Hematopoietic multipotent progenitor cell treated with erythropoietin and hydrocortisone succinate and interleukin-3 and kit ligand, for 6 days (in vitro differentiated cells): Measurements from ENCODE around the gene ATG3.
"Not testable (repeated sequence)": the region's sequence is repeated elsewhere in the genome, so short reads cannot be mapped to it uniquely, and the experiment has no call there.

ENCODE experiments used
- DNase-seq: peaks from one replicate; pipeline ENCODE4 v3.0.0-alpha.2; 2015

ATG3 gene

DNA sequence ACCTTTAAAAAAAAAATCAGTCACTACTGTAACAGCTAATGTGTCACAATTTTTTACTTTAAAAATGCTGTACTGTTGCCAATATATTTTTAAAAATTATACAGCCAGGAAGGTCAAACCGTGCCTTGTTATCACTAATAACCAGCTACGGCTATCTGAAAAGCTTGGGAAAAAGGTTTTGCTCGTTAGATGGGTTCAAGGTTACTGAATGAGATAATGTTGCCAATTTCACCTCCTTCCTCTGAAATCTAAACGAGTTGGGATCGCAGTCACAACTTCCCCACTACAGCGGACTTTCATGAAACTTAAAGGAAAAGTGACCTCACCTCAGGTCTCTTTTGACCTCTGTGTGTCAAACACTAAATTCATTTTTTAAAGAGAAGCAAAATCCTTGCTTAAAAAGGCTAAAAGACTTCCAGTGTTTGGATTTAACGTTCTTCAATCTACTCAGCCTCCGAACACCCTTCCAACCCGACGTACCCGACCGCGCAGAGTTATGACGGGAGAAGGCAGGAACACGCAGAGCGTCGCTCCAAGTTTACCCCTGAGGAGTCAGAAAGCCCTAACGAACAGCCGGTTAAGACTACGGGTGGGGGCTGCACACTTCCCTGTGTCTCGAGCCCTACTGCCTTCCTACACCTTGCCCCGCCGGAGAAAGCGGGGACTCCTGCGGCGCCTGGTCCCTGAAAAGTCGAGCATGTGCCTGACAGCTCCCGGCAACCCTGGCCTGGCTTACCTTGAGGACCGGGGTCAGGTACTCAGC is 860 bp downstream of the ATG3 start:
- peak; percentile 86 for DNase-seq

DNA sequence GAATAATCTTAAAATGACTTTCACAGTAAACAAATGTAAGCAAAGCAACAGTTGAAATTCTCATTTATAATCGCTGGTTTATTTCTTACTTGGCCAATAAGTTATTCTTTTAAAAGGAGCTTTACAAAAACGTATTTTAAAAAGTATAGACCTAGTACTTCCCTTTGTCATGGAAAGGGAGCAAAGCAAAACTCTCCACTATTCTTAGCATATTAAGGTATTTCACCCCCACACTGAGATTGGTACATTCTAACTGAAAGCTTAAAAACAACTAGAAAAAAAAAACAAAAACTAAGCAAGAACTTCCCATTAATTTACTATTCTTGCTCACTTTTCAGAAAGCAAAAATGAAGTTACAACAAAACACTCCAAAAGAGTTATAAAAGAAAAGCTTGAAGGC is 1.5 kb downstream of the ATG3 start:
- DNase-seq: no peak

DNA sequence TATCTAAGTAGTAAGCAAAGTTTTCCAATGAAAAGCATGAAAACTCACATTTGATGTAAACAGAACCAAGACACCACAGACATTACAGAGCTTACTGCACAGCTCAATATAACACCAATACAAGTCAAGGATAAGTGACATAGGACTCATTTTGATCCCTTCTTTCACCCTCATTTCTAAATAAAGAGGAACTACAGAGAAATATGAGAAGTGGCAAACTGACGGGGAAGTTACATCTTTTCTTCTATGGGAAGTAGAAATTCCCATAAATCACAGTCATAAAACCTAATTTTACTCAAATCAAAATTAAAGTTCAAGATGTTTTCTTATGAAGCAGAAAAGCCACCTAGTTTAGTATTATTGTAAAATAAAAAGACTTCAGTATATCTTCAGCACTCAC is 3.8 kb downstream of the ATG3 start:
- DNase-seq: no peak

DNA sequence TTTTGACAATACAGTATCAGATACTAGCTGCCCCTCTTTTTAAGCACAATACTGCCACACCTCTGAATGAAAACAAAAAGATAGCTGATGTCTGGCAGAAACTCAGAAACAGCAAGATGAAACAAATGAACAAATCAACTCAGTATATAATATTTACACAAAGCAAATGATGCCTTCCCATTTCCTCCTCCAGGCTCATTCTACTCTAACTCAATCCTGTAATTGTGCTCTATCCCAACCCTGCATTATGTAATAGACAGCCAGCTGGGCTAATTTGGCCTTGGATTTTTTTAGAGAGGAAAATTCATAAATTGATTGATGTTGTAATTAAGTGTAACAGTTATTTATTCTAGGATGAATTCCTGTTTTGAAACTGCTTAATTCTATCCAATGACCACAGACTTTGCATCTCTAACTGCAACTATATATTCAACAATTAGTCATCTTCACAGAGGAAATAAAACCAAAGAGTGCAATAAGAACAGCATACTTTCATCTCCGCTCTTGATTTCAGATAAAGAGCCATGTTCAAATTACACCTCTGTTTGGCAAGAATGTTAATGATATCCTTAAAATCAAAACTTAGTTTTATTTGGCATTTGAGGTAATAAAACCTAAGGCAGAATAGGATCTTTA is 6.1 kb downstream of the ATG3 start:
- peak; percentile 14 for DNase-seq

DNA sequence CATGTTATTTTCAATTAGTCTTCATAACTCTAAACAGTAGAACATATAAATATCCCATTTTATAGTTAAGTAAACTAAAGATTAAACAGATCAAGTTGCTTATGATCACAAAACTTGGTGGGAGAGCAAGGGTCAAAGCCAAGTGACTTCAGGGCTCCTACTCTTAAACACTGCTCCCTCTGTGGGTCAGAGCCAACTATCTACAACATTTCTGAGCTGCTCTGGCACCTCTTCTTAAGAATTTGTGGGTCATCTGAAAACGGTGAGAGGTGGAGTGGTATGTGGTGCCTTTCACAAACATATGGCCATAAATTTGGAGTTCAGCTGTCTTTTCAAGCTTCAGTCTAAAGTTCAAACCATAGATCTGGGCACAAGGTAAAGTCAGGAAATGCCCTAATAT is 10.9 kb downstream of the ATG3 start:
- DNase-seq: no peak

DNA sequence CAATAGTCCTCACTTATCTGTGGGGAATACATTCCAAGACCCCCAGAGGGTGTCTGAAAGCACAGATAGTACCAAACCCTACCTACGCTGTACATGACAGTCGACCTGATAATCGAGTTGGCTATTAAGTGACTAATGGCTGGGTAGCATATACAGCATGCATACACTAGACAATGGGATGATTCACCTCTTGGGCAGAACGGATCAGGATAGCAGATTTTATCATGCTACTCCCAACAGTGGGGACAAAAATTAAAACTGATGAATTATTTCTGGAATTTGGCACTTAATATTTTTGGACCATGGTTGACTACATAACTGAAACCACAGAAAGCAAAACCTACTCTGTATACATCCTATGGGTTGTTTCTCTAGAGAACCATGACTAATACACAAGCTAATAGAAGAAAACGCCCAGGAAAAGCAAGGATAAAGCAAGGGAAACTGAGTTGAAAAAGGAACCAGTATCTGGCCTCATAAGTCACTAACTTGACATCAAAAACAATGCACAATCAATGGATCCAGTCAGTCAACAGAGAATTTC is 15.5 kb downstream of the ATG3 start:
- no peak for DNase-seq

DNA sequence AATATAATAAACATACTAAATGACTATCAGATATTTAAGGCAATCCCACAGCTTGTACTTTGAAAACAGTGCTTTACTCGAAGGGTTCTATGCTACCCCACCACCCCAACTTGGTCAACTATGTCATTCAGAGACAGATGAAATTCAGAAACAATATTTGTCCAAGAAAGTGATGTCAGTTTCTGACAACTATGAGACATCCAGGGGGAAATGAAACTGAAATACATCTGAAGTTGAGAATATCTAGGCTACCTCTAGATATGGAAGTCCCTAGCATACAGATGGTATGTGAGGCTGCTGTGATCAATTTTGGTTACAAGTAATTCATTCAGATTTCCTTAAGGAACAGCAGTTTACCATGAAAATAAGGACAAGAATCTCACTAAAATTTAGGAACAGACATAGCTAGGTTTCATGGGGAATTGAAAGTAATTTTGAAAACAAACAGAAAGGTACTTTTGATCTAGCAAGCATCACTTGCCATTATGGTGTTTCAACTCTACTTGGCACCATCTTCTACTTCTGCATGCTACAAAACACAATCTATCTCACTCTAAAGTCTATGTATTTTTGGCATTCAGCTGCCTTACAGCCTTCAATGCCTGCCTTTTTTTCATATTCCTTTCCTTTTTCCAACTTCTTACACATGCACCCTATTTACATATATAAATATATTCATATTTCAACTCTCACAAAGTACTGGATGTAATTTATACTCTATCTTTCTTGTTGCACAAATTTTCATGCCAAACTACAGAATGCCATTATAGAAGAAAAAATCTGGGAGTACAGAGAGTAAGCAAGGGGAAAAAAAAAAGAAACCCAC is 21.7 kb downstream of the ATG3 start:
- DNase-seq: no peak

DNA sequence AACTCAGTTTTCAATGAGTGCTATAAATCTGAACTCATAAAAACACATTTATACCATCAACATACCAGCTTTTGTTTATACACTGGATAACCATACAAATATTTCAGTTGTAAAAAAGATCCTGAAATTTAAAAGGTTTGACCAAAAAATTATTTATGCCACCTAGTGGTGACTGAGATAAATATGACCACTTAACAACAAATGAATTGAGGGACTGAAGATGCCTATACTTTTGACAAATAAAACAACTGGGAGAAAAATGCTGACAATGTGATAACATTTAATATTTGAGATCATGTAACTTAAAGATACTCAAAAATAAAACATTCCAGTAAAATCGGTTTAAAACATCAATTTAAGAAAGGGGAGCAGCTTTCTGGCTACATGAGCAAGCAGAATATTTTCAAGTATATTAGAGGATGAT is 30.4 kb downstream of the ATG3 start:
- peak; percentile 74 for DNase-seq

DNA sequence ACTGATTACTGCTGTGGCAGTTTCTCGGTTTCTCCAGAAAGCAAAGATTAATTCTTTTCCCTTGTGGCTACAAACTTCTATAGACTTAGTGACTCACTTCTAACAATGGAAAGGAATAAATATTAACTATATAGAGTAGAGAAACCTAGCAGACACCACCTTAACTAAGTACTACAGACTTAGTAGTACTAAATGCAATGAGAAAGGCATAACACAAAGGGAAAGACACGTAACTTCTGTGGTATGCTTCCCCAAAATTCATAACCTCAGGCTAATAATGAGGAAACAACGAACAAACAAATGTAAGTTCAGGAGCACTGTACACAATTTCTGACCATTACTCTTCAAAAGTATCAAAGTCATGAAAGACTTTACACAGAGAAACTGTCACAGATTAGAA is 31.2 kb downstream of the ATG3 start:
- DNase-seq: no peak

DNA sequence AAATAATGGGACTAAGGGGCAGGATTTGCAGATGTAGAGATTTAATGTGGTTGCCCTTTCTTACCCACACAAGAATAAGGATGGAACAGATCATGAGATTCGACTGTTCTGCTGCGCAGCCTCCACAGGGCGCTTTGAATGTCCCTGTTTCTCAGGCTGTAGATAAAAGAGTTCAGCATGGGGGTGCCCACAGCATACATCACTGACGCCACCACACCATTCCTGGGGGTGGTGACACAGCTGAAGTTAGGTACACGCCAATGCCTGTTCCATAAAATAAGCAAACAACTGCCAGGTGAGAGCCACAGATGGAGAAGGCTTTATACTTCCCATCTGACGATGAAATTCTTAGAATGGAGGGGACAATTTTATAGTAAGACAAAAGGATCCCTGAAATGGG is 37.6 kb downstream of the ATG3 start:
- DNase-seq: not testable (repeated sequence)

DNA sequence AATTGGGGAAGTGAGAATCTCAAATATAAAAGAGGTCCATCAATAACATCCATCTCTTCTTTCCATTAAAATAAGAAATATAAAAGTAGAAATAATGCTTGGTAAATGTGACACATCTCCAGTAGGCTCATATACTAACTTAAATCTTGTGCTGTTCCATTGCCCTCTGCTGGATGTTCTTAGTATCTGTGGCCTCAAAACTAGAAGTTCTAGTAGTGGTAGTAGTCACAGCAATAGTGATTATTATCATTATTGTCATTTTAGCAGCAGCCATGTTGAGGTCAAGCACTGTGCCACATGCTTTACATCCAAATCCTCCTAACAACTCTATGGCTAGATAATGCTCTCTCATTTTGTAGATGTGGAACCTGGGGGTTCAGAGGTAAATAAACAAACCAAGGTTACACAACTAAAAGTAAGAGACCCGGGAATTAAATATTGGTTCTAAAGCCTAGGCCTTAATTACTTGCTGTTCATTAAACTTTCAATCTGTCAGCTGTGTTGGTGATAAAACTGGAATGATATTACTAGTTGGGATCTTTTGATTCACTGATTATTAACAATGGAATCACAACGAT is 42.2 kb downstream of the ATG3 start:
- DNase-seq: peak; percentile 88

DNA sequence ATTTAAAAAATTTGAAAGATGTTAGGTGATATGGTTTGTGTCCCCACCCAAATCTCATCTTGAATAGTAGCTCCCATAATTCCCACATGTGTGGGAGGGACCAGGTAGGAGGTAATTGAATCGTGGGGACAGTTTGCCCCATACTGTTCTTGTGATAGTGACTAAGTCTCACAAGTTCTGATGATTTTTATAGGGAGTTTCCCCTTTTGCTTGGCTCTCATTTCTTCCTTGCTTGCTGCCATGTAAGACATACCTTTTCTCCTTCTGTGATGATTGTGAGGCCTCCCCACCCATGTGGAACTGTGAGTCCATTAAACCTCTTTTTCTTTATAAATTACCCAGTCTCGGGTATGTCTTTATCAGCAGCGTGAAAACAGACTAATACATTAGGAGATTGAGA is 42.8 kb downstream of the ATG3 start:
- DNase-seq: not testable (repeated sequence)

DNA sequence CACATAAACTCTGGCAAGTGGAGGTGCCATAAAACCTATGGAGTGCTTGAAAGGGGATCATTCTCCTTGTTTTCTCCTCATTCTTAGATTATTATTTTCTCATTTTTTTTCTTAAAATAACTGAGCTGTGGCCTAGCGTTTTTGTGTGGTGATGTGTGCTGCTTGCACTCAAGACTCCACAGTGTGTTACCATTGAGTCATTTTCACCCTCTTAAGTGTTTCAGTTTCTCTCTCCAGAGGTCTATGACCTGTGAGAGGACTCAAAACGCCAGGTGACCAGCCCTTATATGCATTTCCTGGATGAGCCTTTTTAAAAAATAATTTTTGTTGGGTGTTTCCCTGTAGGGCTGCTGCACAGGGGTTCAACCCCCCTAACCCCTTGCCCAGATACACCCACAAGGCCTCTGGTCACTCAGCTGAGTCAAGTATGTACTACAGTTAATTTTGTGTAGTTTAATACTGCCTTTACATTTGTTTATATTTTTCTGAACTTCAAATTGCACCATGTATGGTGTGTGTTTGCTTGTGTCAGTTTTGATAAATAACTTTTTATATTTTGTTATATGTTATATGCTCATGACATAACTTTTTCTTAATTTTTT is 47.1 kb downstream of the ATG3 start:
- no peak for DNase-seq

DNA sequence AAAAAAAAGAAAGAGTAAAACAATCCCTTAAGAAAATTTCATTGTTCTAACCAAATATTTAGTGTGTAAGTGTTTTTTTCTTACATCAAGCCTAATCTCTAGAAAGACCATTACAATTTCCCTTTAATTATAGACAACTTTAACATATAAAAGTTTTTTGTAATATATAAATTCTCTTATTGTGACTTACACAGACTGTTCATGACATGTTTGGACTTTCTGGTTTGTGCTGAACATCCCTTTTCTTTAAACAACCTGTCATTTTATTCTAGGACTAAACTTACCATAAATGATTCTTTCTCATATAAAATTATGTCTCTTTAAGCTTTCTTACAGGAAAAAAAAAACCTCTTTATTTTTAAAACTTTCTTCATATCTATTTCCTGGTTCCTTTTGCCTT is 49.4 kb downstream of the ATG3 start:
- no peak for DNase-seq

DNA sequence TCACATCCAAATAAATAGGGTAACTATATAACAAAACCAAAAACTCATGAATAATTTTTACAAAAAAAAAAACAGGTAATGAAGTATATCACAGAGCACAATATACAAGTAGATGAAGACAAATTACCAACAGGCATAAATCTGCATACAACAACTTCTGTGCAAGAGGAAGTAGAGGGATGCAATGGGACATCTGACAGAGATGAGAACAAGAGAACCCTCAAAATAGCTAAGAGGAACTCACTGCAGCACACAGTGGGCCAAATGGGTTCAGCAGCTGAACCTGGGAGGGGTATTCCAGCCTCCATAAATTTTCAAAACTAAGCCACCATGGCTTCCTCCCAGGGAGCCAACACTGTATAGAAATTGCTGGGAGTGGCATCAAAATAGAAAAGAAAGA is 52.9 kb downstream of the ATG3 start:
- DNase-seq: no peak

DNA sequence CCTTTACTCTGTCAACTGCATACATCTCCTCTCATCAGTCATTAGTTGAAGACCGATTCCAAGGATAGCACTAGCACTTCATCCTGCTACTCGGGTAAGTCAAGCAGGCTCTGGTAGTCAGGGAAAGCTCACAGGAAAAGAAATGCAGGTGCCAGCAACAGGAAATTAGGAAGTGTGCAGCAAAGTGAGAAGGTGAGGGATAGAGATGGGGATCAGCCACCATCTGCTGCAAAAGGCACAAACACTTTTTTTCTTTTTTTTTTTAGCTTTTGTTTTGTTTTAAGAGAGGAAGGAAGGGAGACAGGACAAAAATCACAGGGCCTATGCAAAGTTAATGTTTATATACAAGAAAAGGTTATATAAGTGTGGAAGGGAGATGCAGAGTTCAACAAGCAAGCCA is 53.5 kb downstream of the ATG3 start:
- DNase-seq: no peak

DNA sequence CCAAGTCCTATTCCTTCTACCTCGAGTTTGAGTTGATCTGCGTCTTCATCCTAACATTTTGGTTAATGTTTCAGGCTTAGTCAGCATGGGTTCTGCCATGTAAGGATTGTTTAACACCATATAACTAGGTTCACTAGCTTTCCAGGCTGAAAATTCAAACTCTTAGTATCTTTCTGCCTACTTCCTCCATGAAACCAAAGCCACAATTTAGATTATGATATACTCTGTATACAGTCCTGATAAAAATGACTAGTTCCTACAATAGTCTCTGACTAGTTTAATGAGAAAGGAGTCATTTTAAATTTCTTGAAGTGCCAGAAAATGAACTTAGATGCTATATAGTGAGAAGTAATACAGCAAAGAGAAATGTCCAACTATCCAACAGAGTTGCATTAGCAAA is 55.9 kb downstream of the ATG3 start:
- no peak for DNase-seq

DNA sequence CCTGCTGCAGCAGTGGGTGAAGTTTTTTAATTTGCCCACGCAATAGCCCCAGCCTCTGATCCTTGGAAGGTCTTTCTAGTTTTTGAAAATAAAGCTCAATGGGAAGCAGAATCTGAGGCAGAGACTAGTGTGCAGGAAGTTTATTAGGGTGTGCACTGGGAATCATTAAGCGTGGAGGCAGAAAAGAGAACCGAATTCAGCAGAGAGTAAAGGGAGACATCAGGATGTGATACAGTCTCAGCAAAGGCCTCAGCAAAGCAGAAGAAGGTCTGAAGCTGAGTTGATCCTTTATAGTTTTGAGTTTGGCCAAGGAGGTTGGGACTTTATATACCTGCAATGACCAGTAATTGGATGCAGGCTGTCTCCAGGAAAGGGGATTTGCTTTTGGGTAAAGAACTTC is 57.6 kb downstream of the ATG3 start:
- no peak for DNase-seq

DNA sequence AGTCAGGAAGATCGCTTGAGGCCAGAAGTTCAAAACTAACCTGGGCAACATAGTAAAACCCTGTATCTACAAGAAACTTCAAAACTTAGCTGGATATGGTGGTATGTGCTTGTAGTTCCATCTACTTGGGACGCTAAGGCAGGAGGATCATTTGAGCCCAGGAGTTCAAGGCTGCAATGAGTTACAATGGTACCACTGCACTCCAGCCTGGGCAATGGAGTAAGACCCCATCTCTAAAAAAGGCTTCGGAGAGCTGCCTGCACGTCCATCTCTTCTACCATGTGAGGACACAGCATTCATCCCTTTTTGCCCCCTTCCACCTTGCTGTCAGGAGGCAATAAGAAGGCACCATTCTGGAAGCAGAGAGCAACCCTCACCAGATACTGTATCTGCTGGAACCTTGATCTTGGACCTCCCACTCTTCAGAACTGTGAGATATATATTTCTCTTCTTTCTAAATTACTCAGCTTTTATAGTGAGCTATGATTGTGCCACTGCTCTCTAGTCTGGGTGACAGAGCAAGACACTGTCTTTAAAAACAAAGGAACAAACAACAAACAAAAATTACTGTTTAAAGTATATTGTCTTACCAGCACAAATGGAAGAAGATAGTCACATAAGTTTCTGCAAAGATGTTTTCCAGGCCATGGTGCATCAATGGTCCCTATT is 58.3 kb downstream of the ATG3 start:
- no peak for DNase-seq

DNA sequence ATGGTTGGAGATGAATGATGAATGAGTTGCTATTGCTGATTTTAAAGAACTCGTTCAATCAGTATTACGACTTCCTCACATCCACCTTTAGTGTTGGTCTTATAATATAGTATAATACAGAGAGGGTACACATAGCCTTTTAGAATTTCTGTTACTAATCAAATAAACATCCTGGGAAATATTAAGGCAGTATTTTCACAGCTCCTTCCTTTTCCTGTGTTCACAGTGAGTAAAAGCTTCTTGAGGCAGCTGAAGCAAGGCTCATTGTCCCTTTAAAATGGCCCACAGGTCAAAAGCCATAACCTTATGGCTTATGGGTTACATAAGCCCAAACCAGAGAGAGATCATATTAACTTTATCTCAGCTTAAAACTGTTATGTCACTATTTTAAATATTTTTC is 61.1 kb downstream of the ATG3 start:
- DNase-seq: no peak

DNA sequence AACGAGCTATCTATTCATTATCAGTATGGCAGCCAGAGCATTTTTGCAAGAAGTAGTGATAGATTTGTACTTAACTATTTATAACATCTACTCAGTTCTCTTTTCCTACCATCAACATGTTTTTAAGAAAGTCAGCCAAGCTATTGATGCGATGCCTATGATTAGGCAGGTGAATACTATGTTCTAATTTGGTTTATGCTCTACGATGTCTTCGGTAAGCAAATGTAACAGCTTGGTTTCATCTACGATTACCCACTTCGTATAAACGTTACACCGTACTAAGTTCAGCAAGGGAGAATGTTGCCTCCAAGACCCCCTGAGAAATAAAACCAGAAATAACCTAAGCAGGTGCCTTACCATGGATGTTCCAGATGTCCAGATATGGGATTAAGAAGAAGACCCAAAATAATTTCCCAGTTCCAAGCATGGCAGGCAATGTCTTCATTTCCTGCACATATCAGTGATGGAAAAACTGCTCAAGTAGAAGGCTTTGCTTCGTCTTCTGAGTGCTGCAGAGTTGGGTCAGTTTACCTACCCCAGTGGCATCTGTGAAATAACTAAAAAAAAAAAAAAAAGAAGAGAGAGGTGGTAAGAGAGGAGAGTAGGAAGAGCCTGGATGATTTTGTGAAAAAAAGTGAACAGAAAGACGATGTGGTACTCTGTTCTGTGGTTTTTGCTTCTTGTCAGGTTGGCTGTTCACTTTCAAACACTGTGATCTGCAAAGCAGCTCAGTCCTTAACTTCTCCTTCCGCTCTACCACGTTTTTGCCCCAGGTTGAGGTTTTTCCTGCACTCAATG is 62.6 kb downstream of the ATG3 start, which contains the start of gene BTLA:
TSS of gene BTLA (minus strand) at position 559 of the 798 bp plus-strand sequence. CDS start at position 445, 114 bp downstream.
- no peak for DNase-seq
